Bone marrow (tissue), 2 donors: ENCODE results near the gene HNRNPLL.

Experiments used
- DNase-seq, 2 donors: peaks; one replicate each; lab custom pipeline; 2025; lab: John Stamatoyannopoulos, UW

The HNRNPLL gene

DNA sequence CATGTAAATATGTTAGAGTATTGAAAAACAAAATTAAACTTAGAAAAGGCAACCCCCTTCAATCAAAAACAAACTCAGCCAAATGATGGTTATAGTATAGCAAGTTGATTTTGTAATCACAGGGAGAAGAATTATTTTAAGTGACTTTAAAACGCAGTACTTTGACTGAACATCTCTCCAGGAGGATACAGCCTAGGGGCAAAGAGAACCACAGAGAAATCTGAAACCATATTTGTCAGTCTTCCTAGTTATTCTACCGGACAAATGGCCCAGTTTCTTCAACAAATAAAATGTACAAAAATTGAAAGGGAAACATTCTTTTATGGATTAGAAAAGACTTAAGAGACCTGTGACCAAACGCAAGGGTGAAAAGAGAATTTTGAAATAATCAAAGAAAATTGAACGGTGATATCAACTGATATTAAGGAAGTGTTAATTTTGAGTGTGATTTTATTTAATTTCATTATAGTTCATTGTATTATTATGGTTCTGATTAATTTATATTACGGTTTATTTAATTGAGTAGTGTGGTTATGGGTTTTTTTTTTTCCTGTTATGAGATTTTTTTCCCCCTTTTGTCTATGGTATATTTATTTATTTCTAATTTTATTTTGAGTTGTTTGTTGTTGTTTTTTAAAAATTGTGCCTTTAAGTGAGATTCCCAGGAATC is 75.3 kb downstream of the HNRNPLL start:
- no peak for DNase-seq

DNA sequence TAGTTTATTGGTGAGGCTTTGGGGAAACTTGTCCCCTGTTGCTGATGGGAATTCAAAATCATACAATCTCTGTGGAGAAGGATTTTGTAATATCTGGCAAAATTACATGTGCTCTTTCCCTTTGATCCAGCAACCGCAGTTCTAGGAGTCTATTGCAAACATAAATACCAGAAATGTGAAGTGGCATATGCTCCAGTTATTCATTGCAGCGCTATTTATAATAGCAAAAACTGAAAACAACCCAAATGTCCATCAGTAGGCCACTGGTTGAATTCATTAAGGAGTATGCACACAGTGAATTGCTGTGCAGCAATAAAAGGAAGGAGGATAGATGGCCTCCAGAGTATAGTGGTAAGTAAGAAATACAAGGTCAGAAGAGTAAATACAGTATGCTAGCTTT is 76.5 kb downstream of the HNRNPLL start:
- DNase-seq: no peak

DNA sequence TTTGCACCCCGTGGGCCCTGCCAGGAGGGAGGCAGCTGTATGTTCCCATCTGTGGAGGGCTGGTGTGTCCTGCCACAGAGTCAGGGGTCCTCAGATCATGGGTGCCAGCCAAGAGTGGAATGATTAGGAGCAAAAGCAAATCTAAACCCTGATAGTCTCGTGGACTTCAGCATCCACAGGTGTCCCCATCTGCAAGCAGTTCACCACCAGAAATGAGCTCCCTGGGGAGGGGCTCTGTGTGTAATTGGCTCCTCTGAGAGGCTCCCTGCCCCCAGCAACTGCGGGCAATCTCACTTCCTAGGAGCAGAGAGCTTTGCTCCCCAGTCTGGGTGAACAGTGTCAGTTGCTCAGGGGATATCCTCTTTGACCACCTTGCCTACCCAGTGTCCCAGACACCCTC is 78.1 kb downstream of the HNRNPLL start:
- DNase-seq: no peak

DNA sequence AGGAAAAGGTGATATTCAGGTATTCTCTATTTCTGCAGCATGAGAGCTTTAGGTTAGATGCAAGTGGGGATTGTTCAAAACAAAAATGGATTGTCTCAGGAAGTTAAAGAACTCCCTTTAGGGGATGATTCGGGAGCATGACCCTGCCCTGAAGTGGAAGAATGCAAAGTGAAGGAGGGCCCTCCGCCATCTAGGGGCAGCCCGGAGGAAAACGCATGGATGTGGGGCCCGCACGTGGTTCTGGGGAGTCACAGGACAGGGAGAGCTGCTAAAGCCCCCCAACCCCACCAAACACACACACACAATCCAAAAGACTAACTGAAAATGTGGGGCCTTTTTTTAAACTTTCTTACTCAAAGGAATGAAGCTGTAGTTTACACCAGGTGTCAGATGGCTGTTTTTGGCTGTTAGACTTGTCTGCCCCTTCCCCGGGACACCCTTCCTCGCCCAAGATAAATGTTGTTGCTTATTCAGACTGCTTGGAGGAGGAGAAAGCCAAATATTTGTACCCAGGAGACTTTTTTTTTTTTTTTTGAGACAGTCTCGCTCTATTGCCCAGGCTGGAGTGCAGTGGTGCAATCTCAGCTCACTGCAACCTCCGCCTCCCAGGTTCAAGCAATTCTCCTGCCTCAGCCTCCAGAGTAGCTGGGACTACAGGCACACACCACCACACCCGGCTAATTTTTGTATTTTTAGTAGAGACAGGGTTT is 78.8 kb downstream of the HNRNPLL start:
- no peak for DNase-seq

DNA sequence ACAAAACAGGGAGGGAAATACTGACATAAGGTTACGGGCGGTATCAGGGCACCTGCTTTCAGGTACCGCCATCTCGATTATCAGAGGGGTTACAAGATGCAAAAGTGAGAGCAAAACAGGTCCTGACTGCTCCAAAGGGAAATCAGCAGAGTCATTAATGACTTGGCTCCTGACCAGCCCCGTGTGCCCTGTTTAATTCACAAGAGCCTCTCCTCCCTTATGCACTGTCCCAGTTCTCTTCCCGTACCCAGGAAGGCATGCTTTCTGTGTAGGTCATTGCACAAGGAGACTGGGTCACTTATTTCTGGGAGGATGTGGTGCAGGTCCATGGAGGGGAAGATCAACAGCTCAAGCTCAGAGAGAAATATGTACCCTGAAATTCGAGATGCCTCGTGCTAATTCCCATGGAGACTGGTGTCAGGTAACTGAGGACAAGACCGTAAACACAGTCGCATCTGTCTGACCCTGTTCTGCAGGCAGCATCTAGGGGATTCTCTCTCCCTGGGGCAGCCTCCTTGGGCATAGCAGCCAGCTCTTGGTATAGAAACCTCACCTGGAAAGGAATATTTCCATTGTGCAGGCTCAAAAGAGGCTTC is 79.9 kb downstream of the HNRNPLL start:
- DNase-seq: no peak

DNA sequence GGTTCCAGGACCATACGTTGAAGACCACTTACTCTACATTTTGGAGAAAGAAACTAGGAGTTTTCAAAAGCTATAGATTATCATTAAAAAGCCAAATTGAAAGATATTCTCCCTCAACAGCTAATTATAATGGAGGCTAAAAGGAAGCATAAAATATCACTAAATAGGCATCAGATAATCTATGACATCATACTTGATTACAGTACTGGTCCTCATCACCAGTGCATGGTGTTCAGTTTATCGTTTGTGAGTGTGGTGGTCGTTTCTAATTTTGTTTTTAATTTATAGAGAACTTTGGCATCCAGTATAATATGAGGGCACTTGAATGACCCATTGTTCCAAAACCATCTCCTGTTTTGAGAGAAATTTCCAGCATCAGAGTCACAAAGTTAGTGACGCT is 80.9 kb downstream of the HNRNPLL start:
- no peak for DNase-seq

DNA sequence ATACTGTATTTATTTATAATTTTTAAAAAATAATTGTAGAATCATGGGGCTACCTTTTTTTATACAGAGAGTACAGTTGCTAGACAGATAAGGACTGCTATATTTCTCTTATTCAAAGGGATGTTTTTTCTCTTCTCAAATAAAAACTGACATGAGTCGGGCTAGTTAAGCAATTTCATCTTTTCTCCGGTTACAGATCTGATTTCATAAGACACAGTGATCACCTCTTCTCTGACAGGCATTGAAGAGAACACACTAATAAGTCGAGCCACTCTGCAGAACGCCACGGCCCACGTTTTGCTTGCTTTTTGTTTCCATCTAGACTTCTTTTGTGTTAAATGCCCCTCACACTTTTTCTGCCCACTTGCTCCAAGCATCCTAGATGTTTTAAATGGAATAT is 85.4 kb downstream of the HNRNPLL start:
- DNase-seq: no peak

DNA sequence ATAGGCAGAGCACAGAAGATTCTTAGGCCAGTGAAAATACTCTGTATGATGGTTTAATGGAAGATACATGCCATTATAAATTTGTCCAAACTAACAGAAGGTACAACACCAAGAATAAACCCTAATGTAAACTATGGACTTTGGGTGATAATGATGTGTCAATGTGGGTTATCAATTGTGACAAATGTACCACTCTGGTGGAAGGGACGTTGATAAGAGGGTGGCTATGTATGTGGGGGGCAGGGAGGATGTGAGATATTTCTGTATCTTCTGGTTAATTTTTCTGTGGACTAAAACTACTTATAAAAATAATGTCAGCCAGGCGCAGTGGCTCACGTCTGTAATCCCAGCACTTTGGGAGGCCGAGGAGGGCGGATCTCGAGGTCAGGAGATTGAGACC is 86.2 kb downstream of the HNRNPLL start:
- no peak for DNase-seq

DNA sequence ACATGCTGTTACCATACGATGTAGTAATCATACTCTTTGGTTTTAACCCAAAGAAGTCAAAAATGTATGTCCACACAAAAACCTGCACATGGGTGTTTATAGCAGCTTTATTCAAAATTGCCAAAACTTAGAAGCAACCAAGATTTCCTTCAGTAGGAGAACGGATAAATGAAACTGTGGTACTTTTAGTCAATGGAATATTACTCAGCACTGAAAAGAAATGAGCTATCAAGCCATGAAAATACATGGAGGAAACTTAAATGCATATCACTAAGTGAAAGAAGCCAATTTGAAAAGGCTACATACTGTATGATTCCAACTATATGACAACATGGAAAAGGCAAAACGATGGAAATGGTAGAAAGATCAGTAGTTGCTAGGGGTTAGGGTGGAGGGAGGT is 86.6 kb downstream of the HNRNPLL start:
- no peak for DNase-seq

DNA sequence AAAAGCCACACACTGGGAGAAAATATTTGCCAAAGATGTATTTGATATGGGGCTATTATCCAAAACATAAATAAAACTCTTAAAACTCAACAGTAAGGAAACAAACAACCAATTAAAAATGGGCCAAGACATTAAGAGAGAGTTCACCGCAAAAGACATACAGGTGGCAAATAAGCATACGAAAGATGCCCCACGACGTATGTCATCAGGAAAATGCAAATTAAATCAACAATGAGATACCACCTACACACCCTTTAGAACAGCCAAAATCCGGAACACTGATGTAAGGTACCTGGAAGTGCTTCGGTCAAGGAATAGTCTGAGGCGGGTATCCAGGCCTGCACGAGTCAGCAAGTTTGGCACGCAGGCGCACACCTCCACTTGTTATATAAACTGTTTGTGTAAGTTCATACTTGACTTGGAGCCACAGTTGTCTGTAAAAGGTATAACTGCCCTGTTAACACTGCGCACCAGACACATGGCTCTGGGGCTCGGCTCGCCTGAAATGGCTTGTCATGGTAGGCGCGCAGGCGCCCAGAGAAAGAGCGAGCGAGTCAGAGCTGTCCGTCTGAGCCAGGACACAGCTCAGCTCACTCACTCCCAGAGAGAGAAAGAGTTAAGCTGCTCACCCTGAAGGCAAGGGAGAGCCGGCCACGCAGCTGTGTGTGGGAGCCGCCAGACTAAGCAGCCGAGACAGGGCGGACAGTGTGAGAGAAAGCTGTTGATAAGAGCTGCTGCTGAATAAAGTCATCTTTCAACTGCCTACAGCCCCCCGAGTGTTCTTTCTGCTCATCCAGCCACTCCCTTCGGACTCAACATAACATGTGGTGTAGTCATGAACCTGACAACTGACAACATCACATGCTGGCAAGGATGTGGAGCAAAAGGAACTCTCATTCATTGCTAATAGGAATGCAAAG is 87.3 kb downstream of the HNRNPLL start:
- no peak for DNase-seq

DNA sequence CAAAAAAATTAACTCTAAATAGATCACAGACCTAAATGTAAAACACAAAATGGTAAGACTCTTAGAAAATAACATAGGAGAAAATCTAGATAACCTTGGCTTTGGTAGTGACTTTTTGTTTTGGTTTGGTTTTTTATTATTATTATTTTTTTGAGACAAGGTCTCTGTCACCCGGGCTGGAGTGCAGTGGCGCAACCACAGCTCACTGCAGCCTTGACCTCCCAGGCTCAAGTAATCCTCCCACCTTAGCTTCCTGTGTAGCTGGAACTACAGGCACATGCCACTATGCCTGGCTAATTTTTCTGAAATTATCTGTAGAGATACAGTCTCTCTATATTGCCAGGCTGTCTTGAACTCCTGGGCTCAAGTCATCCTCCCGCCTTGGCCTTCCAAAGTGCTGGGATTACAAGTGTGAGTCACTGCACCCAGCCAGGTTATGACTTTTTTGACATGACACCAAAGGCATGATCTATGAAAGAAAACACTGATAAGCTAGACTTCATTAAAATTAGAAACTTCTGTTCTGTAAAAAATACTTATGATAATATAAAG is 88.0 kb downstream of the HNRNPLL start:
- DNase-seq: no peak

DNA sequence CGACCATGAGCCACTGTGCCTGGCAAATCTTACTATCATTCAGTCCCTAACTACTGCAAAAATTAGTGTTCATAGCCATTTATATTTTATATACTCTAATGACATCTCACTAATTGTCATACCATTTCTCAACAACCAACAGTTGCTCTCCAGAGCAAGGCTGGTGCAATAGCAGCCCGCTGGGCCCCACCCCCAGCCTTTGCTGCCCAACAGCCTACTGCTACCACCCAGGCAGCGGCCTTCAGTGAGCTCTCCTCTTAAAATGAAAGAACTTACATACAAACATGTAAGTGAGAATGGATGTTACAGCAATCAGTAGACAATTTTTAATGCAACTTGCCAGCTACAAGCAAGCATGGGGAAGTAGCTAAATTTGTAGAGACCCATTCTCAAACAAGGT is 90.5 kb downstream of the HNRNPLL start:
- DNase-seq: no peak
